ENCODE data around the gene ADORA2B.
"Not testable (repeated sequence)": the region's sequence is repeated elsewhere in the genome, so short reads cannot be mapped to it uniquely, and the experiment has no call there.

The ADORA2B gene

GRCh38 chr17:15926039-15926740 is 18.7 kb upstream of the ADORA2B start:
- DNase-seq, result no peak

DNA sequence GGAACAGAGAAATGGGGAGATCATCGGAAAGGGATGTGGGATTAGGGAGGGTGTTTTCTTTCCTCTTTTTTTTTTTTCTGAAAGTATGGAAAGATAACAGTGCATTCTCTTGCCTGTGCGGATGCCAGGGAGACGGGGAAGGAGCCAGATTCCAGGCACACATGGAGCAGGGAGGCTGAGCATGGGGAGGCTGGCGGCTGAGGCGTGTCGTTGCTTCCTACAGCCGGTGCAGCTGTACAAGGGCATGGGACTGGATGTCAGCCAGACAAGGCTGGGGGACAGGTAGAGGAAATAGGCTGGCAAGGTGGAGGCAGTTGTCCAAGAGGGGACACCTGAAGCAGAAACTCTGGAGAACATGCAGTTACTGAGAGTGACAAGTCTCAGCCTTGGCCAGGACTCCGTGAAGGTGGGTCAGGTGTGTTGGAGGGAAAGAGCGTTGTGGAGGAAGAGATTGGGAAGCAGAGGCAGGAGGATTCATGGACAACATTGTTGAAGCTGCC is 16.6 kb upstream of the ADORA2B start:
- DNase-seq, result no peak

DNA sequence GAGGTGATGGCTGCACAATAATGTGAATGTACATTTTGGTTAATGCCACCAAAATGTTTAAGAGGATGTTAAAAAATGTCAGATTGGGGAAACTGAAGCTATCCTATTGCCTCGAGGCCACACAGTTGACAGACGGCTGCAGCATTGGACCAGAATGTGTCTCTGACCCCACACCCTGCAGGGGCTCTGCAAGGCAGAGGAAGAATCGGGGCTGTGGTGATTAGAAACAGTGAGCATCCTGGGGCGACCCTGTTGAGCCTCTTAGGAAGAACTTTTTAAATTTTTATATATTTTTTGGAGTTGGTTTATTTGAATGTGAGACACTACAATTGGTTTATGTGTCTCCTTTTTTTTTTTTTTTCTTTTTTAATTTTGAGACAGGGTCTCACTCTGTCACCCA is 15.0 kb upstream of the ADORA2B start:
- DNase-seq, result no peak

- no peak for DNase-seq
Observed at GRCh38 chr17:15930426-15930825, 14.5 kb upstream of the ADORA2B start.

DNA sequence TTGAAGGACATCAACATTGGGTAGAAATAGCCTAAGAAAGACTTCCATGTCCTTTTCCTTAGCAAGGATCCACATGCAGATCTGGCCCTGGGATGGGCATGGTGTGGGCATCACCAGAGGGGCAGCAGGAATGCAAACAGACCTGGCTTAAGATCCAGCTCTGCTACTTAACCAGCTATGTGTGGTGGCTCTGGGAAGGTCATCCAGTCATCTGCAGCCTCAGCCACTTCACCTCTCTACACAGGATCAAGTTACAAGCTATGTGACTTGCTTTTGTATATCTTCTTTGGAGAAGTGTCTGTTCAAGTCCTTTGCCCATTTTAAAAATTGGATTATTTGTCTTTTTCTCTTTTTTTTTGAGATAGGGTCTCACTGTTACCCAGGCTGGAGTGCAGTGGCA is 13.5 kb upstream of the ADORA2B start:
- DNase-seq, result no peak

- no peak for DNase-seq
Observed at GRCh38 chr17:15934866-15935265, 10.1 kb upstream of the ADORA2B start.

DNA sequence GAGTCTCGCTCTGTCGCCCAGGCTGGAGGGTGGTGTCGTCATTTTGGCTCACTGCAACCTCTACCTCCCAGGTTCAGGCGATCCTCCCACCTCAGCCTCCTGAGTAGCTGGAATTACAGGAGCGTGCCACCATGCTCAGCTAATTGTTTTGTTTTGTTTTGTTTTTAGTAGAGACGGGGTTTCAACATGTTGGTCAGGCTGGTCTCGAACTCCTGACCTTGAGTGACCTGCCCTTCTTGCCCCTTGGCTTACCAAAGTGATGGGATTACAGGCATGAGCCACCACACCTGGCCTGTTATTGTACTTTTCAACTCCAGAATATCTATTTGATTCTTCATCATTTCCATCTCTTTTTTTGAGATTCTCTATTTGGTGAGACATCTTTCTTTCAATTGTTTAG is 9.0 kb upstream of the ADORA2B start:
- no peak for DNase-seq

DNA sequence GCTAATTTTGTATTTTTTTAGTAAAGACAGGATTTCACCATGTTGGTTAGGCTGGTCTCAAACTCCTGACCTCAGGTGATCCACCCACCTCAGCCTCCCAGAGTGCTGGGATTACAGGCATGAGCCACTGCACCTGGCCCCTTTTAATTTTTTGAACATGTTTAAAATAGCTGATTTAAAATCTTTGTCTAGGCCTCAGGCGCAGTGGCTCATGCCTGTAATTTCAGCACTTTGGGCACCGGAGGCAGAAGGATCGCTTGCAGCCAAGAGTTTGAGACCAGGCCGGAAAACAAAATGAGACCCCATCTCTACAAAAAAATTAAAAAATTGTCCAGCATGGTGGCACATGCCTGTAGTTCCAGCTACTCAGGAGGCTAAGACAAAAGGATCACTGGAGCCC is 8.4 kb upstream of the ADORA2B start:
- not testable (repeated sequence) for DNase-seq

GRCh38 chr17:15941781-15942180 is 3.1 kb upstream of the ADORA2B start:
- DNase-seq, result no peak

DNA sequence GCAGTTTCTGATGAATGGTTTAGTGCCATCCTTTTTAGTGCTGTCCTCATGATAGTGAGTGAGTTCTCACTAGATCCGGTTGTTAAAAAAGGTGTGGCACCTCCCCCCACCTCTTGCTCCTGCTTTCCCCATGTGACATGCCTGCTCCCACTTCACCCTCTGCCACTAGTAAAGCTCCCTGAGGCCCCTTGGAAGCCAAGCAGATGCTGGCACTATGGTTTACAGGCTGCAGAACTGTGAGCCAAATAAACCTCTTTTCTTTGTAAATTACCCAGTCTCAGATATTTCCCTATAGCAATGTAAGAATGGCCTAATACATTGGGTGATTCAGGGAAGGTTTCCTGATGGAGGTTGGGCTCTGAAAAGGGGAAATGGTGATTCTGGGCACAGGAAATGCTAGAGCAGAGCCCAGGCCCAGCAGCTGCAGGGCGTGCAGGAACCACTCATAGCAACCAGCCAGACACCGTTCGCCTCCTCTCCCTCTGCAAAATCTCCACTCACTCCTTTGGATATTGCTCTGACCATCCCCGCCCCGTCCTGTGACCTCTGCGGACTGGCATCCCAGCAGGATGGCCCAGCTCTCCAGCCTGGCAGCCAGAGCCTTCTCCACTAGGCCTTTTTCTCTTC is 2.6 kb upstream of the ADORA2B start:
- DNase-seq, result no peak

- no peak for DNase-seq
Observed at GRCh38 chr17:15943971-15944758, 765 bp upstream of the ADORA2B start.

- peak; percentile 39 for DNase-seq
Observed at GRCh38 chr17:15945527-15946191, 729 bp downstream of the ADORA2B start.

- no peak for DNase-seq
Observed at GRCh38 chr17:15946611-15947120, 1.7 kb downstream of the ADORA2B start.

DNA sequence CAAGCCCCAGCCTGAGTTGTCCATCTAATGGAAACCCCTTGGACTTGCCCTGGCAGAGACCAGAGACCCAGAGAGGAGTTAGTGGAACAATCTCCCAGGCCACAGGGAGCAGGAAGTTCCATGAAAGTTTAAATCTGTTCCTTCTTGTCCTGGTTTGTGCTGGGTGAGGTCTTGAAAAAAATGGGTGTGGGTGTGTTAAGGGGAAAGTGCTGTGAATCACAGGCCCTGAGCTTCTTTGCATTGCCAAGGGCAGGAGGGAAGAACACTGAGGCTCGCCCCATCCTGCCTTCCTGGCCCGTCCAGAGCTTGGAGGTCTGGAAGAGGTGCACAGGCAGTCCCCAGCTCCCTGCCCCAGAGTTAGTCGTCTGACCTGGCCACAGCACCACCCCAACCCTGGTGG is 2.3 kb downstream of the ADORA2B start:
- DNase-seq, result no peak

- no peak for DNase-seq
Observed at GRCh38 chr17:15947976-15948752, 3.2 kb downstream of the ADORA2B start.

DNA sequence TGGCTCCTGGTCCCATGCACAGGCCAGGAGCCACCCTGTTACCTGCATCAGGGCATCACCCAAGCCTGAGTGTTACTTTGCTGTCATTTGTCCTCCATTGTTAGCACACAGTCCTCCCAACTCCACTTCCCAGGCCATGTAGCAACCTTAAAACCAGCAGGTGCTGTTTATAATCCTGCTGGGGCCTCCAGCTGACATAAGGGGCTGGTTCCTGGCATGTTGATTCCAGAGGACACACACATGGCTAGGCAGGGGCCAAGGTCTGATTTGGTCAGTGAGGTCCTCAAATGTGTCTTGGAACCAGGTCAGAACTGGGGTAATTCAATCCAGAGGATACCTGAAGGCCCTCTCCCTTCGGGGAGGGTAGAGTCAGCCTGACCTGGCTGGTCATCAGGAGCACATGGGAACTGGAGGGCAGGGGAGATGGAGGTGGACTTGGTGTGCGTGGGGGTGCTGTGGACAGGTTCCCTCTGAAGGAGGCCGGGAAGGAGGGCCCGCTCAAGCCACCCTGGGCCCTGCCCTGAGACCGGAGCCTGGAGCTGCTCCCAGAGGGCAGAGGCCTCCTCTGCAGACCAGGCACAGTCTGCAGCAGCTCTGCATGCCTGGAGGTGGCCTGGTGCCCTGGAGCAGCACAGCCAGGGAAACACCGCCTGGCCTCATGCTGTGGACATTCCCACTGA is 6.6 kb downstream of the ADORA2B start:
- no peak for DNase-seq

DNA sequence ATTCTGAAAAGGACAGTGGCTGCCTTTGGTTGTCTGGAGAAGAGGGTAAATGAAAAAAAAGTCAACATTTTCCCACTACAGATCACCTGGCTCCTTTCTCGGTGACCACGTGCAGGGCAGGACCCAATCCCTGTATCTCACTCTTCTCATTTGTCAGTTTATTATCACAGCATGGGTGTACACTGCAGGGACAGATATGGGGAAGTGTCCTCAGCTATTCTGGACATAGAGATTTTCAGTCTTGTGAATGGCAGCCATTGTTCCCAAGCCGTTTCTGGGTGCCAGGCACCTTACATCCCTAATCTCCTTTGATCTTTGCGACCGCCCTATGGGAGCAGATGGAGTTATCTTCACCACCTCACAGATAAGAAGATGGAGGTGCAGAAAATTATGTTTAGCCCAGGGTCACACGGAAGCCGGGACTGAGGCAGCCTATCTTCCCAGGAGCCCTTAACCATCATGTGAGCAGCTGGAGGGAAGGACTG is 7.2 kb downstream of the ADORA2B start:
- DNase-seq, result no peak

DNA sequence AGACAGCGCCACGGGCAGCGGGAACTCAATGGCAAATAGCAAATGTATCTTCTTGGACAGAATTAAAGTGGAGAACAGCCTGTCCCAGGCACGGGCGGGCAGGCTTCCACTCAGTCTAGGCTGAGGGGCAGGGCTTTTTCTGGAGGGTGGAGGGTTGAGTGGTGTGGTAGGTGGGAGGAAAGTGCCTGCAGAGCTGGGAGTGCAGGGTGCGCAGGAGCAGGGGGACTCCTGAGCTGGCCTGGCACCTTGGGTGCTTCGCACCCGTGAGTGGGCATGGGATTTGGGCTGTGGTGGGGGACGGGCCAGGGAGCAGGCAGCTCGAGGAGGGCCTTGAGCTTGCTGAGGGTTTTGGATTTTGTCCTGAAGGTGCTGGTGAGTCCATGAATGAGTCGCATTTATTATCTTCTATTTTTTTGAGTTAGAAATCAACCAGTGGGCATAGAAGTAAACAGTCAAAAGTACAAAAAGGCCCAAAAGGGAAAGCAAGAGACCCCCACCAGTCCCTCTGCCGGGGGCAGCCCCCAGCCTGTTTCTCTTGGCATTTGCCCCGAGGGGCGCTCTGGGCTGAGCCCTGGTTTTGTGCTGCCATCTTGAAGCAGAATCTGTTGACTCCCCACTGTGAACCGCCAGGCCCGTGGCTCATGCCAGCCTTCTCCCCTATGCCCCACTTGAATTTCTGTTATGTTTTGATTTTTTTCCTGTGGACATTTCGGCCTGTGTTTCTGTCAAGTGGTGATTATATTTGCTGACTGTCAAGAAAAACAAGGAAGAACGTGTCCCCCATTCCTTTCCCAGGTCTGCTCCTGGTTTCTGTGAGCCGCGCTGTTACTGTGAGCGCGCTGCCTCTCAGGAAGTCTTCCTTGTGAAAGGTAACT is 8.2 kb downstream of the ADORA2B start:
- DNase-seq, result no peak

- DNase-seq, result no peak
Observed at GRCh38 chr17:15954222-15954621, 9.3 kb downstream of the ADORA2B start.

- no peak for DNase-seq
Observed at GRCh38 chr17:15955793-15956541, 11.0 kb downstream of the ADORA2B start.

All from stimulated activated CD4-positive, alpha-beta T cell treated with anti-CD3 and anti-CD28 coated beads, Interleukin-4, amount 100 ng/mL, for 24 hours (primary cell).